Measurements from ENCODE around the gene RGR. TPM values are rescaled to one million over a fixed set of nuclear protein-coding genes. Genes with fewer than 3 reads are reported as not detected.

RGR gene
- polyA plus RNA-seq, 3 donors = not detected

- H3K36me3 ChIP-seq (replicated peaks in 1 of 2; ENCODE audit: control insufficient read depth in 1 of 2, insufficient read depth in 2 of 2, low read length in 2 of 2) = no peaks in the 10 kb centered on the region
- Mint-ChIP-seq H3K36me3 (no peaks in the 10 kb centered on the region), H3K9me3 (no peaks in the 10 kb centered on the region), H3K4me1 (no peaks in the 10 kb centered on the region), H3K27ac (no peak overlapping the region), H3K4me3 (no peak overlapping the region), H3K27me3 (ENCODE audit: low read depth in 3 of 3) (peaks cover 3 to 9% (median 9%) of the 10 kb centered on the region in 3 donors)
- intact Hi-C loops (cut with micrococcal nuclease) = no loop called here
- DNase-seq = no peak
- 100% methylated on average over 1 of the region's 1 CpG for WGBS (ENCODE audit: insufficient coverage)
- TF ChIP-seq CTCF (IDR thresholded peaks at IDR 0.05) = no peak
- H3K27me3 ChIP-seq (ENCODE audit: control insufficient read depth in 2 of 2, insufficient read depth in 2 of 2, low read length in 2 of 2) = no peaks in the 10 kb centered on the region
- no peaks in the 10 kb centered on the region for H4K20me1 ChIP-seq (ENCODE audit: insufficient read depth, low read length)
- no peak overlapping the region for H3K4me2 ChIP-seq (replicated peaks; ENCODE audit: extremely low read depth, low read length, poor library complexity, severe bottlenecking)
- H2AFZ ChIP-seq (ENCODE audit: insufficient read depth, low read depth, low read length, poor library complexity, severe bottlenecking) = peak overlapping the region; percentile 2
- no peaks in the 10 kb centered on the region for H3K4me1 ChIP-seq (ENCODE audit: control insufficient read depth in 1 of 2, insufficient read depth in 2 of 2, low read length in 2 of 2)
- H3K79me2 ChIP-seq (ENCODE audit: insufficient read depth, low read length) = no peaks in the 10 kb centered on the region
- no peaks in the 10 kb centered on the region for H3K9me3 ChIP-seq (replicated peaks in 1 of 2; ENCODE audit: control insufficient read depth in 1 of 2, insufficient read depth in 1 of 2, low read length in 2 of 2)
- H3K27ac ChIP-seq (ENCODE audit: low read depth in 1 of 2, low read length in 2 of 2) = no peak overlapping the region
- no peak overlapping the region for H3K9ac ChIP-seq (ENCODE audit: insufficient read depth, low read length, poor library complexity, severe bottlenecking)
- H3K4me3 ChIP-seq (replicated peaks in 1 of 3; ENCODE audit: low read depth in 2 of 3, low read length in 3 of 3) = no peak overlapping the region
Observed at GRCh38 chr10:84293171-84293570, 48.3 kb downstream of the RGR start.

- Mint-ChIP-seq H3K27me3 (ENCODE audit: low read depth in 3 of 3) (peaks cover 7 to 9% (median 8%) of the 10 kb centered on the region in 3 donors), H3K9me3 (no peaks in the 10 kb centered on the region), H3K36me3 (no peaks in the 10 kb centered on the region), H3K4me3 (no peak overlapping the region), H3K4me1 (no peaks in the 10 kb centered on the region), H3K27ac (no peak overlapping the region)
- Histone ChIP-seq H3K79me2 (ENCODE audit: insufficient read depth, low read length) (no peaks in the 10 kb centered on the region), H3K9ac (ENCODE audit: insufficient read depth, low read length, poor library complexity, severe bottlenecking) (no peak overlapping the region), H3K9me3 (replicated peaks in 1 of 2; ENCODE audit: control insufficient read depth in 1 of 2, insufficient read depth in 1 of 2, low read length in 2 of 2) (no peaks in the 10 kb centered on the region), H2AFZ (ENCODE audit: insufficient read depth, low read depth, low read length, poor library complexity, severe bottlenecking) (peak overlapping the region; percentile 2), H3K4me2 (replicated peaks; ENCODE audit: extremely low read depth, low read length, poor library complexity, severe bottlenecking) (no peak overlapping the region), H3K4me3 (replicated peaks in 1 of 3; ENCODE audit: low read depth in 2 of 3, low read length in 3 of 3) (no peak overlapping the region), H3K27me3 (ENCODE audit: control insufficient read depth in 2 of 2, insufficient read depth in 2 of 2, low read length in 2 of 2) (no peaks in the 10 kb centered on the region), H4K20me1 (ENCODE audit: insufficient read depth, low read length) (no peaks in the 10 kb centered on the region), H3K4me1 (ENCODE audit: control insufficient read depth in 1 of 2, insufficient read depth in 2 of 2, low read length in 2 of 2) (no peaks in the 10 kb centered on the region), H3K27ac (ENCODE audit: low read depth in 1 of 2, low read length in 2 of 2) (no peak overlapping the region), H3K36me3 (replicated peaks in 1 of 2; ENCODE audit: control insufficient read depth in 1 of 2, insufficient read depth in 2 of 2, low read length in 2 of 2) (no peaks in the 10 kb centered on the region)
- no peak for TF ChIP-seq CTCF (IDR thresholded peaks at IDR 0.05)
- WGBS (ENCODE audit: insufficient coverage) = 4% methylated on average over 4 of the region's 4 CpGs
- intact Hi-C loops (cut with micrococcal nuclease) = no loop called here
- DNase-seq = no peak
Observed at GRCh38 chr10:84293574-84294016, 48.7 kb downstream of the RGR start.

All from CD14-positive monocyte (primary cell).